ENCODE results near the gene ARRDC4. TPM values are rescaled to one million over a fixed set of nuclear protein-coding genes. Genes with fewer than 3 reads are reported as not detected.

The ARRDC4 gene
- total and polyA plus RNA-seq, 2 of the 4 experiments (the other 2 are of a cell fraction) = 5.3 to 9.1 TPM

DNA sequence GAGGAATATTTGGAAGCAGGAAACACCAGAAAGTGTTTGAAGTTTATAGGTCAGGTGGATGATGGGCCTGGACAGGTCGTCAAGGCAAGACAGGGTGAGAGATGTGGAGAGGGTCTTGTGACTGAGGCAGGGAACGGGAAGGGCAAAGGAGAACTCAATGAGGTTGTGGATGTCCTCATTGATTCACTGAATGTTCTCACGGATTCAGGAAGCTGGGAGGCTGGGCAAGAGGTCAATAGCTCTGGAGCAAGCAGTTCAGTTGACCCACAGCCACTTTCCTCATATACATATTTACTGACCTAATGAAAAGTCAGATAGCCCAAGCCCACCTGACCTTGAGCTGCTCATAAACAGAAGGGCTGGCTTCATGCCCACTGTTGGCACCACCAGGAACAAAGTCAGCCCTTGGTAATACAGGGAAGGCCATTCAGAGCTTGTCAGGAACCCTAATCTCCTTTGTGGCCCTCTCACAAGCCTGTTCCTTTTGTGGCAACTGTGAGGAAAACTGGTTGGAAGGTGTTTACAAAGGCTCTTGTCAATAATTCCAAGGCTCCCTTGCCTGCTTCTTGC, 31.6 kb downstream of the ARRDC4 start:
- Histone ChIP-seq H4K91ac (ENCODE audit: insufficient read depth, low read depth, low read length) (no peak overlapping the region), H2BK20ac (ENCODE audit: low read depth, low read length) (no peak overlapping the region), H4K8ac (ENCODE audit: low read depth in 2 of 2, low read length in 2 of 2) (no peak overlapping the region), H2AFZ (replicated peaks; ENCODE audit: low read length, poor library complexity) (no peak overlapping the region), H3K36me3 (ENCODE audit: control insufficient read depth, insufficient read depth, low read length) (no peaks in the 10 kb centered on the region), H3K9me1 (ENCODE audit: insufficient read depth, low read length) (no peaks in the 10 kb centered on the region), H3K4me3 (ENCODE audit: insufficient read depth, low read depth, low read length) (no peak overlapping the region), H2AK9ac (replicated peaks; ENCODE audit: low read depth, low read length, poor library complexity) (no peak overlapping the region), H3K27me3 (ENCODE audit: control insufficient read depth, insufficient read depth, low read length) (no peaks in the 10 kb centered on the region), H3K27ac (ENCODE audit: insufficient read depth, low read length) (no peak overlapping the region), H3K9me3 (ENCODE audit: control insufficient read depth, insufficient read depth, low read length) (no peaks in the 10 kb centered on the region; the same call in 1 of the 2 replicates), H3K56ac (ENCODE audit: extremely low read depth, insufficient read depth, low read length) (no peak overlapping the region), H3K9ac (ENCODE audit: low read depth, low read length) (no peak overlapping the region), H3K79me1 (ENCODE audit: low read depth in 1 of 2, low read length in 2 of 2) (no peaks in the 10 kb centered on the region), H2BK15ac (ENCODE audit: low read depth, low read length) (no peak overlapping the region), H4K20me1 (ENCODE audit: insufficient read depth, low read length) (no peaks in the 10 kb centered on the region), H3K23ac (ENCODE audit: low read depth, low read length) (no peak overlapping the region), H3K14ac (replicated peaks; ENCODE audit: low read depth, low read length) (no peak overlapping the region), H2BK120ac (ENCODE audit: low read depth, low read length) (no peak overlapping the region), H3K18ac (ENCODE audit: low read depth, low read length) (no peak overlapping the region), H2BK5ac (ENCODE audit: low read depth, low read length, poor library complexity, severe bottlenecking) (no peak overlapping the region), H3K4ac (ENCODE audit: low read depth, low read length) (no peak overlapping the region), H3K4me2 (ENCODE audit: low read depth, low read length) (no peak overlapping the region), H2AK5ac (ENCODE audit: low read depth, low read length) (no peak overlapping the region), H3K4me1 (ENCODE audit: control insufficient read depth, insufficient read depth, low read length) (no peaks in the 10 kb centered on the region), H4K5ac (ENCODE audit: low read depth, low read length) (no peak overlapping the region)
- ChIA-PET POLR2A (ENCODE audit: unreplicated experiment) (interaction anchor here (0.6 kb wide), 1 partner anchor 17 kb away, joined by 5 read pairs; no protein-coding TSS in a partner anchor), CTCF (no interaction called here)
- TF ChIP-seq FOS (IDR thresholded peaks at IDR 0.05; ENCODE audit: low read depth, low read length) = no peak
- TF ChIP-seq MAZ (IDR thresholded peaks at IDR 0.05; ENCODE audit: borderline replicate concordance, low read depth, low read length) = no peak
- no peak for TF ChIP-seq MAFK (IDR thresholded peaks at IDR 0.05; ENCODE audit: low read depth, low read length)
- TF ChIP-seq CHD1 (IDR thresholded peaks at IDR 0.05; ENCODE audit: low read depth, low read length) = no peak
- no peak for TF ChIP-seq RFX5 (IDR thresholded peaks at IDR 0.05; ENCODE audit: low read depth, low read length)
- TF ChIP-seq POLR2A (IDR thresholded peaks at IDR 0.05; ENCODE audit: low read depth, low read length) = no peak
- TF ChIP-seq RAD21 (IDR thresholded peaks at IDR 0.05; ENCODE audit: low read length) = no peak
- TF ChIP-seq, protein P1, sequence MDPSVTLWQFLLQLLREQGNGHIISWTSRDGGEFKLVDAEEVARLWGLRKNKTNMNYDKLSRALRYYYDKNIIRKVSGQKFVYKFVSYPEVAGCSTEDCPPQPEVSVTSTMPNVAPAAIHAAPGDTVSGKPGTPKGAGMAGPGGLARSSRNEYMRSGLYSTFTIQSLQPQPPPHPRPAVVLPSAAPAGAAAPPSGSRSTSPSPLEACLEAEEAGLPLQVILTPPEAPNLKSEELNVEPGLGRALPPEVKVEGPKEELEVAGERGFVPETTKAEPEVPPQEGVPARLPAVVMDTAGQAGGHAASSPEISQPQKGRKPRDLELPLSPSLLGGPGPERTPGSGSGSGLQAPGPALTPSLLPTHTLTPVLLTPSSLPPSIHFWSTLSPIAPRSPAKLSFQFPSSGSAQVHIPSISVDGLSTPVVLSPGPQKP (IDR thresholded peaks at IDR 0.05; ENCODE audit: borderline replicate concordance, low read depth, low read length) = no peak
- no peak for TF ChIP-seq SMC3 (IDR thresholded peaks at IDR 0.05; ENCODE audit: low read depth, low read length)
- no peak for TF ChIP-seq BHLHE40 (IDR thresholded peaks at IDR 0.05; ENCODE audit: low read depth, low read length)
- no peak for TF ChIP-seq RCOR1 (IDR thresholded peaks at IDR 0.05; ENCODE audit: insufficient replicate concordance, low read length)
- no peak for TF ChIP-seq MXI1 (IDR thresholded peaks at IDR 0.05; ENCODE audit: borderline replicate concordance, low read depth, low read length)
- TF ChIP-seq CEBPB (IDR thresholded peaks at IDR 0.05; ENCODE audit: low read depth, low read length) = no peak
- TF ChIP-seq, protein P2, sequence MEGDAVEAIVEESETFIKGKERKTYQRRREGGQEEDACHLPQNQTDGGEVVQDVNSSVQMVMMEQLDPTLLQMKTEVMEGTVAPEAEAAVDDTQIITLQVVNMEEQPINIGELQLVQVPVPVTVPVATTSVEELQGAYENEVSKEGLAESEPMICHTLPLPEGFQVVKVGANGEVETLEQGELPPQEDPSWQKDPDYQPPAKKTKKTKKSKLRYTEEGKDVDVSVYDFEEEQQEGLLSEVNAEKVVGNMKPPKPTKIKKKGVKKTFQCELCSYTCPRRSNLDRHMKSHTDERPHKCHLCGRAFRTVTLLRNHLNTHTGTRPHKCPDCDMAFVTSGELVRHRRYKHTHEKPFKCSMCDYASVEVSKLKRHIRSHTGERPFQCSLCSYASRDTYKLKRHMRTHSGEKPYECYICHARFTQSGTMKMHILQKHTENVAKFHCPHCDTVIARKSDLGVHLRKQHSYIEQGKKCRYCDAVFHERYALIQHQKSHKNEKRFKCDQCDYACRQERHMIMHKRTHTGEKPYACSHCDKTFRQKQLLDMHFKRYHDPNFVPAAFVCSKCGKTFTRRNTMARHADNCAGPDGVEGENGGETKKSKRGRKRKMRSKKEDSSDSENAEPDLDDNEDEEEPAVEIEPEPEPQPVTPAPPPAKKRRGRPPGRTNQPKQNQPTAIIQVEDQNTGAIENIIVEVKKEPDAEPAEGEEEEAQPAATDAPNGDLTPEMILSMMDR (conservative IDR thresholded peaks at IDR 0.05; ENCODE audit: low read depth, low read length) = no peak
- TF ChIP-seq, protein P3, sequence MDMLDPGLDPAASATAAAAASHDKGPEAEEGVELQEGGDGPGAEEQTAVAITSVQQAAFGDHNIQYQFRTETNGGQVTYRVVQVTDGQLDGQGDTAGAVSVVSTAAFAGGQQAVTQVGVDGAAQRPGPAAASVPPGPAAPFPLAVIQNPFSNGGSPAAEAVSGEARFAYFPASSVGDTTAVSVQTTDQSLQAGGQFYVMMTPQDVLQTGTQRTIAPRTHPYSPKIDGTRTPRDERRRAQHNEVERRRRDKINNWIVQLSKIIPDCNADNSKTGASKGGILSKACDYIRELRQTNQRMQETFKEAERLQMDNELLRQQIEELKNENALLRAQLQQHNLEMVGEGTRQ (IDR thresholded peaks at IDR 0.05; ENCODE audit: low read depth, low read length) = no peak
- TF ChIP-seq NFE2L2 (IDR thresholded peaks at IDR 0.05; ENCODE audit: low read depth, low read length) = no peak
- dilution Hi-C loops (cut with HindIII; ENCODE audit: low sequenced_read_pairs, unreplicated experiment) = no loop called here
- no peak for DNase-seq
- intact Hi-C loops (cut with micrococcal nuclease) = no loop called here
- in situ Hi-C loops (cut with MboI; ENCODE audit: low sequenced_read_pairs) = no loop called here
- WGBS, 2 experiments (ENCODE audit: extremely low coverage in 2 of 2, insufficient read length in 1 of 2) = 40% methylated on average over 1 of the region's 3 CpGs; no CpG with 5 or more reads in 1 of the 2 experiments
- ATAC-seq (ENCODE audit: low read depth) = no peak
- no TSS peak for BruUV-seq (replicated peaks)

All from IMR-90 (cell line).